ENCODE data around the gene TMEM191C. TPM values are rescaled to one million over a fixed set of nuclear protein-coding genes. Genes with fewer than 3 reads are reported as not detected.
"Not testable (repeated sequence)": the region's sequence is repeated elsewhere in the genome, so short reads cannot be mapped to it uniquely, and the experiment has no call there.

TMEM191C gene
- polyA plus RNA-seq, 3 donors from 2014 or later = 1.7 to 2.5 (median 1.8) TPM

DNA sequence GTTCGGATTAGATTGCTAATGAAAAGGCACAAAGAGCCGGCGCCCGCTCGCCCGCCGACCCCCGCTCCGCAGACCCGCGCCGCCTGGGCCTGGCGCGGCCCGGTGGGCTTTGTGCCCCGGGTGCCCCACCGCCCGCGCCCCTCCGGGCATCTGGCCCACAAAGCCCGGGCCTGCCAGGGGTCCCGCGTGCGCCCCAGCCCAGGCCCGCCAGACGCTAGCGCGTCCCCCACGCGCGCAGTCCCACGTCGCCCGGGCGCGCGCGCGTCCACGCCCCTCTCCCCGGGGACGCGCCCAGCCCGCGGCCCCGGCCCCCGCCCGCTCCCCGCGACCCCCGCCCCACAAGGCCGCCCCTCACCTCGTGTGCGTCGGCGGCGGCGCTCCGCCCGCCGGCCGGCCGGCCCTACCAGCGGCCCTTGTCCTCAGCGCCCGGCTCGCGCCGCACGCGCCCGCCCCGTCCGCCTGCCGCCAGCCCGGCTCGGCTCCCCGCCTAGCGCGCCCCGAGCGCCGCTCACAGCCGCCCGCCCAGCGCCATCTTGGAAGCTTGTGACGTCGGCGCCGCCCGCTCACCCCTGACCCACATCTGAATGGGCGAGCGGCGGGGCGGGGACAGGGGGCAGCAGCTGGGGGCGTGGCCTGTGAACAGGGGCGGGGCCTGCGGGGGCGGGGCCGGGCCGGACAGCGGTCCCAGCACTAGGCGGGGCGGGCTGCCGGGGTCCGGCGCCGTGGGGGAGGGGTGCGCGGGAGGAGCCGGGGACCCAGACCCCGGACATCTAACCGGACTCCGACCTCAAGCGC, 50.0 kb downstream of the TMEM191C start:
- not testable (repeated sequence) for H3K4me3 Mint-ChIP-seq; H3K36me3 Mint-ChIP-seq; H3K4me1 Mint-ChIP-seq; H3K27me3 Mint-ChIP-seq (ENCODE audit: low read depth in 3 of 3); H3K27ac Mint-ChIP-seq; DNase-seq; H3K9me3 Mint-ChIP-seq

Other genes starting within 250 kb of the TMEM191C start
- gene RIMBP3B, start 83.6 kb upstream of the TMEM191C start, polyA plus RNA-seq = under 1 TPM in 2 of 3 donors, not detected in 1; 0.12 to 0.52 TPM
- gene HIC2, start 50.0 kb upstream of the TMEM191C start, polyA plus RNA-seq = under 1 TPM in 2 of 3 donors, not detected in 1; 0.36 to 0.41 TPM
- gene RIMBP3C, start 84.1 kb downstream of the TMEM191C start, polyA plus RNA-seq = under 1 TPM in 2 of 3 donors, not detected in 1; 0.16 to 0.53 TPM
- 100 to 1,000 TPM; 110 to 133 (median 115) TPM for gene UBE2L3, start 100.3 kb downstream of the TMEM191C start, polyA plus RNA-seq
- gene YDJC, start 162.6 kb downstream of the TMEM191C start, polyA plus RNA-seq = 10 to 100 TPM; 46.7 to 61.7 (median 47.7) TPM
- gene CCDC116, start 165.4 kb downstream of the TMEM191C start, polyA plus RNA-seq = under 1 TPM in 1 of 3 donors, not detected in 2; 0.13 TPM
- 100 to 1,000 TPM; 119 to 227 (median 178) TPM for gene SDF2L1, start 174.9 kb downstream of the TMEM191C start, polyA plus RNA-seq
- gene PPIL2, start 198.6 kb downstream of the TMEM191C start, polyA plus RNA-seq = 10 to 100 TPM; 13.9 to 54.6 (median 14.5) TPM

All from immature natural killer cell (primary cell).